GM21528 (cell line): ENCODE results near the gene DCX.
"Not testable (repeated sequence)": the region's sequence is repeated elsewhere in the genome, so short reads cannot be mapped to it uniquely, and the experiment has no call there.

Experiments used
- ATAC-seq: cut with Tn5 transposase; IDR thresholded peaks from one replicate; pipeline ENCODE4 v1.9.1; 2021; ENCODE audit warnings: mild to moderate bottlenecking, moderate library complexity; ENCODE audit not compliant: unreplicated experiment, low FRiP score

The DCX gene

GRCh38 chrX:111375747-111376146 is 36.2 kb downstream of the DCX start:
- ATAC-seq, result no peak

- no peak for ATAC-seq
Measured at GRCh38 chrX:111372086-111372485, 39.9 kb downstream of the DCX start.

- ATAC-seq, result no peak
Measured at GRCh38 chrX:111365770-111366325, 46.1 kb downstream of the DCX start.

GRCh38 chrX:111363741-111364140 is 48.3 kb downstream of the DCX start:
- ATAC-seq, result no peak

- no peak for ATAC-seq
Measured at GRCh38 chrX:111361751-111362150, 50.2 kb downstream of the DCX start.

GRCh38 chrX:111360839-111361238 is 51.2 kb downstream of the DCX start:
- ATAC-seq, result no peak

GRCh38 chrX:111355523-111356115 is 56.4 kb downstream of the DCX start:
- no peak for ATAC-seq

- no peak for ATAC-seq
Measured at GRCh38 chrX:111354496-111354895, 57.5 kb downstream of the DCX start.

GRCh38 chrX:111353793-111354192 is 58.2 kb downstream of the DCX start:
- no peak for ATAC-seq

- ATAC-seq, result no peak
Measured at GRCh38 chrX:111352424-111352823, 59.6 kb downstream of the DCX start.

GRCh38 chrX:111349934-111350333 is 62.1 kb downstream of the DCX start:
- ATAC-seq, result no peak

GRCh38 chrX:111349101-111349500 is 62.9 kb downstream of the DCX start:
- no peak for ATAC-seq

GRCh38 chrX:111348429-111348828 is 63.6 kb downstream of the DCX start:
- ATAC-seq, result no peak

- not testable (repeated sequence) for ATAC-seq
Measured at GRCh38 chrX:111346150-111346549, 65.8 kb downstream of the DCX start.

- ATAC-seq, result no peak
Measured at GRCh38 chrX:111340054-111340453, 71.9 kb downstream of the DCX start.

GRCh38 chrX:111339212-111339611 is 72.8 kb downstream of the DCX start:
- no peak for ATAC-seq

GRCh38 chrX:111338095-111338698 is 73.8 kb downstream of the DCX start:
- ATAC-seq, result no peak

GRCh38 chrX:111337067-111337637 is 74.8 kb downstream of the DCX start:
- ATAC-seq, result no peak

GRCh38 chrX:111336141-111336540 is 75.9 kb downstream of the DCX start:
- no peak for ATAC-seq

- no peak for ATAC-seq
Measured at GRCh38 chrX:111329370-111329769, 82.6 kb downstream of the DCX start.

- ATAC-seq, result no peak
Measured at GRCh38 chrX:111328858-111329257, 83.1 kb downstream of the DCX start.
